HCT116 (cell line): ENCODE measurements around the gene CPA4. TPM values are rescaled to one million over a fixed set of nuclear protein-coding genes. Genes with fewer than 3 reads are reported as not detected.

Experiments
- ATAC-seq: fragments of 200-7000 bp; cut with Tn5 transposase; 2 replicates; pipeline ENCODE4 v1.9.1; 2020; ENCODE audit warnings: mild to moderate bottlenecking, moderate library complexity
- BruUV-seq: library from RNA; stranded (reverse); fragments of 400-500 nt; replicated peaks from 2 replicates; lab custom pipeline; 2021; lab: Mats Ljungman, UMichigan
- CTCF ChIA-PET: fragments of 300-600 bp; sonication (Branson Sonifier 250); formaldehyde crosslinking; loops from one replicate; lab custom pipeline; 2021; ENCODE audit warnings: antibody characterized with exemption; lab: Charles Lee
- POLR2A ChIA-PET: fragments of 300-600, 350-600 bp; sonication (Branson Sonifier 250); formaldehyde crosslinking; loops from one replicate; lab custom pipeline; 2021; ENCODE audit warnings: antibody characterized with exemption; lab: Charles Lee
- RAD21 ChIA-PET, 2 experiments: fragments of 300-600 bp; sonication (Branson Sonifier 250); formaldehyde crosslinking; loops; one replicate each; lab custom pipeline; 2023; ENCODE audit warnings: low total read pairs in 2 of 2; ENCODE audit not compliant: uncharacterized antibody in 2 of 2, unreplicated experiment in 2 of 2, low non-redundant PET in 1 of 2; lab: Charles Lee
- DNase-seq: peaks from one replicate; pipeline ENCODE4 v3.0.0-alpha.2; 2010; ENCODE audit warnings: low read depth, low spot score
- H2AFZ ChIP-seq: fragments of 200-600 bp; shearing (Covaris generic), sonication (generic); 2 replicates; pipeline ENCODE4 v1.6.1; 2017; ENCODE audit warnings: low read depth, mixed run types, mixed read lengths, antibody characterized with exemption, low read length; ENCODE audit not compliant: poor library complexity, severe bottlenecking
- H3K27ac ChIP-seq: 2 replicates; pipeline ENCODE4 v1.5.1; 2012; ENCODE audit warnings: low read depth, low read length
- H3K27me3 ChIP-seq: fragments of 200-600 bp; sonication (generic); 2 replicates; pipeline ENCODE4 v1.6.1; 2016; ENCODE audit warnings: mixed run types, low read length, mixed read lengths; ENCODE audit not compliant: insufficient read depth
- H3K36me3 ChIP-seq, 2 experiments: fragments of 200-500 bp in 1 of 2; fragments of 200-600 bp in 1 of 2; sonication (Bioruptor generic) in 1 of 2; sonication (generic) in 1 of 2; 2 replicates each; pipeline versions ENCODE4 v1.5.1 to v1.6.1; 2014 to 2016; ENCODE audit warnings: low read length in 2 of 2, inconsistent platforms in 1 of 2, mixed read lengths in 1 of 2, mixed run types in 1 of 2; ENCODE audit not compliant: insufficient read depth in 2 of 2, control insufficient read depth in 1 of 2
- H3K4me1 ChIP-seq, 2 experiments: fragments of 200-600 bp in 1 of 2; sonication (generic) in 1 of 2; 2 replicates each; pipeline versions ENCODE4 v1.5.1 to v1.6.1; 2012 to 2017; ENCODE audit warnings: low read length in 2 of 2, inconsistent platforms in 1 of 2, mild to moderate bottlenecking in 1 of 2, mixed read lengths in 1 of 2, mixed run types in 1 of 2, moderate library complexity in 1 of 2; ENCODE audit not compliant: insufficient read depth in 2 of 2, control insufficient read depth in 1 of 2
- H3K4me2 ChIP-seq: fragments of 200-600 bp; sonication (generic); 2 replicates; pipeline ENCODE4 v1.6.1; 2017; ENCODE audit warnings: mixed run types, low read length, mixed read lengths
- H3K4me3 ChIP-seq, 2 experiments: fragments of 200-600 bp in 1 of 2; sonication (generic) in 1 of 2; replicated peaks in 1 of 2; 2 replicates each; pipeline ENCODE4 v1.5.1; 2011 to 2016; ENCODE audit warnings: low read length in 2 of 2, control low read depth in 1 of 2, low read depth in 1 of 2, mild to moderate bottlenecking in 1 of 2, mixed read lengths in 1 of 2, mixed run types in 1 of 2
- H3K79me2 ChIP-seq: fragments of 200-600 bp; sonication (generic); 2 replicates; pipeline ENCODE4 v1.6.1; 2017; ENCODE audit warnings: mild to moderate bottlenecking, mixed run types, low read length, moderate library complexity, mixed read lengths; ENCODE audit not compliant: insufficient read depth
- H3K9ac ChIP-seq: fragments of 200-600 bp; sonication (generic); 2 replicates; pipeline ENCODE4 v1.6.1; 2016; ENCODE audit warnings: low read length, mixed read lengths
- H3K9me2 ChIP-seq: fragments of 200-600 bp; sonication (generic), shearing (Covaris generic); 2 replicates; pipeline ENCODE4 v1.6.1; 2017; ENCODE audit warnings: mixed run types, mild to moderate bottlenecking, moderate library complexity; ENCODE audit not compliant: insufficient read depth
- H3K9me3 ChIP-seq, 2 experiments: fragments of 200-500 bp in 1 of 2; fragments of 200-600 bp in 1 of 2; sonication (Bioruptor generic) in 1 of 2; sonication (generic) in 1 of 2; 2 replicates each; pipeline ENCODE4 v1.6.1; 2014 to 2017; ENCODE audit warnings: low read length in 2 of 2, mixed read lengths in 2 of 2, inconsistent platforms in 1 of 2, low read depth in 1 of 2, mild to moderate bottlenecking in 1 of 2, mixed run types in 1 of 2, moderate library complexity in 1 of 2; ENCODE audit not compliant: control insufficient read depth in 1 of 2, insufficient read depth in 1 of 2
- H4K20me1 ChIP-seq: fragments of 200-600 bp; sonication (generic), shearing (Covaris generic); 2 replicates; pipeline ENCODE4 v1.6.1; 2017; ENCODE audit warnings: mixed run types, mild to moderate bottlenecking, moderate library complexity; ENCODE audit not compliant: insufficient read depth
- ATF3 ChIP-seq: IDR thresholded peaks from 2 replicates; pipeline ENCODE4 v1.6.1; 2012
- CBX3 ChIP-seq: IDR thresholded peaks from 2 replicates; pipeline ENCODE4 v1.6.1; 2012; ENCODE audit warnings: low read depth
- CEBPB ChIP-seq: IDR thresholded peaks from 2 replicates; pipeline ENCODE4 v1.6.1; 2012; ENCODE audit warnings: low read depth
- CTCF ChIP-seq, 3 experiments: fragments of 200-600 bp in 1 of 3; sonication (generic) in 1 of 3; IDR thresholded peaks in 2 of 3; conservative IDR thresholded peaks in 1 of 3; 2 replicates each; pipeline ENCODE4 v1.5.1; 2012 to 2017; ENCODE audit warnings: low read depth in 2 of 3, low read length in 2 of 3, antibody characterized with exemption in 1 of 3, borderline replicate concordance in 1 of 3, control low read depth in 1 of 3, mild to moderate bottlenecking in 1 of 3, mixed read lengths in 1 of 3, mixed run types in 1 of 3, moderate library complexity in 1 of 3; ENCODE audit not compliant: insufficient read depth in 1 of 3
- EGR1 ChIP-seq: IDR thresholded peaks from 2 replicates; pipeline ENCODE4 v1.6.1; 2012; ENCODE audit warnings: low read depth
- ELF1 ChIP-seq: IDR thresholded peaks from 2 replicates; pipeline ENCODE4 v1.6.1; 2012; ENCODE audit warnings: low read depth, borderline replicate concordance
- EZH2 ChIP-seq: fragments of 200-600 bp; sonication (generic); IDR thresholded peaks from 2 replicates; pipeline ENCODE4 v1.6.1; 2017; ENCODE audit warnings: antibody characterized with exemption, mixed run types
- EZH2phosphoT487 ChIP-seq: fragments of 200-600 bp; IDR thresholded peaks from 2 replicates; pipeline ENCODE4 v1.6.1; 2018; ENCODE audit warnings: antibody characterized with exemption, borderline replicate concordance
- JUND ChIP-seq: IDR thresholded peaks from 2 replicates; pipeline ENCODE4 v1.6.1; 2012
- MAX ChIP-seq: IDR thresholded peaks from 2 replicates; pipeline ENCODE4 v1.6.1; 2012
- POLR2A ChIP-seq: IDR thresholded peaks from 2 replicates; pipeline ENCODE4 v1.7.0; 2011; ENCODE audit warnings: borderline replicate concordance; ENCODE audit not compliant: insufficient read depth, insufficient read length; ENCODE audit errors: extremely low read depth
- POLR2AphosphoS5 ChIP-seq: IDR thresholded peaks from 2 replicates; pipeline ENCODE4 v1.6.1; 2011; ENCODE audit warnings: mild to moderate bottlenecking, low read depth, low read length, moderate library complexity
- RAD21 ChIP-seq: IDR thresholded peaks from 2 replicates; pipeline ENCODE4 v1.6.1; 2012; ENCODE audit warnings: low read depth, mild to moderate bottlenecking
- SIN3A ChIP-seq: IDR thresholded peaks from 2 replicates; pipeline ENCODE4 v1.6.1; 2012; ENCODE audit warnings: low read depth
- SP1 ChIP-seq: IDR thresholded peaks from 2 replicates; pipeline ENCODE4 v1.6.1; 2012; ENCODE audit warnings: low read depth
- TCF7L2 ChIP-seq: IDR thresholded peaks from 2 replicates; pipeline ENCODE4 v1.7.0; 2011; ENCODE audit warnings: borderline replicate concordance, inconsistent platforms; ENCODE audit not compliant: insufficient read depth, insufficient read length; ENCODE audit errors: extremely low read depth
- YY1 ChIP-seq: IDR thresholded peaks from 2 replicates; pipeline ENCODE4 v1.6.1; 2011; ENCODE audit warnings: low read length, low read depth, moderate library complexity, mild to moderate bottlenecking; ENCODE audit not compliant: insufficient replicate concordance; ENCODE audit errors: extremely low read depth
- ZNF274 ChIP-seq: fragments of 200-500 bp; sonication (Bioruptor generic); IDR thresholded peaks from 2 replicates; pipeline ENCODE4 v1.6.1; 2014; ENCODE audit warnings: mild to moderate bottlenecking, low read depth, low read length, inconsistent platforms
- intact Hi-C: fragments of 100-400 bp; cut with micrococcal nuclease; formaldehyde crosslinking; loops from 2 replicates; pipeline ENCODE4 v1.10.0; 2022
- total RNA-seq: library from RNA; stranded (reverse); gene quantifications from one replicate; pipeline ENCODE4 v1.2.1, GENCODE V29; 2021; ENCODE audit not compliant: unreplicated experiment

Gene CPA4
- total RNA-seq, 1 experiment from 2014 or later = 38.7 TPM

DNA sequence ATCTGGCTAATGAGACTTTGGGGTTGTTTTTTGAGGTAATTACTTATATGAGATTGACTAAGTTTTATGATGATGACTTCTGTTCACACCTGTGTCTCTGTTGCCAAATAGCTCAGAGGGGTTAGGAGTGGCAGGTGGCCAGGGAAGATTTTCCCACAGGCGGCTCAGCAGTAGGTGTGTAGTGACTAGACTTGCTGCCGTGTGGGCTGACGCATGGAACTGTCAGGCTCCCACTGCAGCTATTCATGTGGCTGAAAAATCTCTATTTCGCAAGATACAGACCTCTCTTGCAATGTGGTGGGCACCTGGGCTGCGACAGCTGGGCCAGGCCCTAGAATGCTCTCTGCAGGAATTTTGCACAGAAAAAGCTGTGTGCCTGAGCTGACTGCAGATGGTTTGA, 1.4 kb downstream of the CPA4 start:
- H2AFZ ChIP-seq = no peak overlapping the region
- H3K4me2 ChIP-seq = peak overlapping the region; percentile 55

DNA sequence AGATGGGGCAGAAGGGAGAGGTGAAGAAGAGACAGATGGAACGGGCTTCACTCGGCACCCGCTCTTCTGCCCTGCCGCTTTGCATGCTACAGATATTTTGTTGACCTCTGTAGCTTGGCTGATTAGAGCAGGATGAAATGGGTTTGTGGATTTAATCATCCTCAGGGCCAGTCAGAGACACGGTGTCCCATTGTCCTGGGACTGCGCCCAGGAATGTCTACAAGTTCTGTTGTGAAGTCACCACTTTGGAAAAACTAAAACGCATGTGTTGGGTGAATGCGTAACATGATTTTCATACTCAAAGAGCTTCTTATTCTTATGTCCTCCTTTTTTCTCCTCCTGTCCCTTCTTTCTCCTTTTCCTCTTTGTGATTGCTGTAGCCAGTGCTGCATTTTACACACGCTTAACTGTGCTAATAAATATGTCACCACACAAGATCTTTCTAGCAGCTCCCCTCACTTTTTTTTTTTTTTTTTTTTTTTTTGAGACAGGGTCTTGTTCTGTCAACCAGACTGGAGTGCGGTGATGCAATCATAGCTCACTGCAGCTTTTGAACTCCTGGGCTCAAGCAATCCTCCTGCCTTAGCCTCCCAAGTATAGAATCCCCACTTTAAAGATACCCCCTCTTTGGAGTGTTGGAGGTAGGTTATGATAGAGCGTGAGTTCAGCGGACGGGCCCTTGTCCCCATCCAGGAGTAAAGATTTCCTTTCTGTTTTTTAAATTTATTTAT, 3.4 kb downstream of the CPA4 start:
- BruUV-seq = no TSS peak
- ATAC-seq (no peak), DNase-seq (no peak)
- no peak overlapping the region for H3K9ac ChIP-seq
- no peaks in the 10 kb centered on the region for H3K9me2 ChIP-seq
- no peaks in the 10 kb centered on the region; a peak in 1 of 4 replicates for H3K9me3 ChIP-seq
- H3K27me3 ChIP-seq = no peaks in the 10 kb centered on the region
- H2AFZ ChIP-seq = no peak overlapping the region
- ChIA-PET RAD21 (interaction anchor here in 1 of 2 experiments (0.6 kb wide), 1 partner anchor 121 kb away, joined by 4 read pairs; no protein-coding TSS in a partner anchor), CTCF (no interaction called here), POLR2A (no interaction called here)
- peaks cover 0 to 32% of the 10 kb centered on the region in 2 experiments; a peak in 1 of 4 replicates for H3K36me3 ChIP-seq
- no peak overlapping the region for H3K27ac ChIP-seq
- no peak overlapping the region for H3K4me3 ChIP-seq
- H3K4me2 ChIP-seq = no peak overlapping the region
- H3K79me2 ChIP-seq = no peaks in the 10 kb centered on the region
- H4K20me1 ChIP-seq = no peaks in the 10 kb centered on the region
- peaks cover 17 to 40% of the 10 kb centered on the region in 2 experiments for H3K4me1 ChIP-seq
- intact Hi-C loops = no loop called here
- TF ChIP-seq JUND (no peak), CTCF (IDR thresholded peaks at IDR 0.05 in 2 of 3, conservative IDR thresholded peaks at IDR 0.05 in 1 of 3; ENCODE audit: borderline replicate concordance in 1 of 3, insufficient read depth in 1 of 3, low read depth in 2 of 3, low read length in 2 of 3) (no peak), SIN3A (no peak), POLR2AphosphoS5 (no peak), EZH2phosphoT487 (no peak), TCF7L2 (no peak), CBX3 (no peak), YY1 (no peak), ATF3 (no peak), MAX (no peak), EZH2 (no peak), RAD21 (no peak), ELF1 (no peak), ZNF274 (no peak), EGR1 (no peak), SP1 (no peak)

More for the DNA sequence above, 1.4 kb downstream of the CPA4 start:
- Histone ChIP-seq H3K4me1 (peaks cover 31 to 61% of the 10 kb centered on the region in 2 experiments), H3K79me2 (no peaks in the 10 kb centered on the region), H3K36me3 (peaks cover 0 to 17% of the 10 kb centered on the region in 2 experiments; a peak in 1 of 4 replicates), H3K4me3 (no peak overlapping the region), H3K9me3 (no peaks in the 10 kb centered on the region; a peak in 1 of 4 replicates), H3K27ac (no peak overlapping the region), H3K9me2 (no peaks in the 10 kb centered on the region), H4K20me1 (no peaks in the 10 kb centered on the region), H3K27me3 (no peaks in the 10 kb centered on the region), H3K9ac (no peak overlapping the region)
- DNase-seq (no peak), ATAC-seq (no peak)
- ChIA-PET CTCF (no interaction called here), POLR2A (interaction anchor here (1.9 to 2.5 kb wide), 2 partner anchors 8 to 11 kb away, joined by 5 to 15 read pairs; no protein-coding TSS in a partner anchor), RAD21 (no interaction called here)
- intact Hi-C loops = loop anchor here (5.0 kb wide), 1 partner anchor 63 kb away; no protein-coding TSS in a partner anchor
- no TSS peak for BruUV-seq
- TF ChIP-seq EZH2phosphoT487 = no peak
- no peak for TF ChIP-seq CEBPB
- no peak for TF ChIP-seq POLR2A
- TF ChIP-seq YY1 = no peak
- TF ChIP-seq ZNF274 = no peak
- TF ChIP-seq TCF7L2 = no peak
- TF ChIP-seq, all 23 proteins: peak for 0
